Epithelial cell of esophagus (primary cell): Measurements from ENCODE around the gene UROC1.

Experiments used
- DNase-seq: peaks from one replicate; pipeline ENCODE4 v3.0.0; 2010; ENCODE audit warnings: low read depth
- H3K4me3 ChIP-seq: 2 replicates; pipeline ENCODE4 v1.5.1; 2011; ENCODE audit warnings: mild to moderate bottlenecking, low read length, control low read depth
- CTCF ChIP-seq: IDR thresholded peaks from 2 replicates; pipeline ENCODE4 v1.5.1; 2011; ENCODE audit warnings: low read depth, mild to moderate bottlenecking, low read length, control low read depth, inconsistent platforms; ENCODE audit not compliant: insufficient read depth; ENCODE audit errors: missing control alignments

Gene UROC1

GRCh38 chr3:126434931-126435411 lies 82.6 kb downstream of the UROC1 start:
- no peak for TF ChIP-seq CTCF
- DNase-seq, result no peak
- no peak overlapping the region for H3K4me3 ChIP-seq

- no peak overlapping the region for H3K4me3 ChIP-seq
- no peak for DNase-seq
- no peak for TF ChIP-seq CTCF
Observed at GRCh38 chr3:126434264-126434590, 83.3 kb downstream of the UROC1 start.

GRCh38 chr3:126433496-126434263 lies 83.9 kb downstream of the UROC1 start:
- no peak overlapping the region for H3K4me3 ChIP-seq
- no peak for DNase-seq
- no peak for TF ChIP-seq CTCF

- H3K4me3 ChIP-seq, result no peak overlapping the region
- DNase-seq, result no peak
- no peak for TF ChIP-seq CTCF
Observed at GRCh38 chr3:126433105-126433430, 84.5 kb downstream of the UROC1 start.

GRCh38 chr3:126432361-126433104 lies 85.0 kb downstream of the UROC1 start:
- H3K4me3 ChIP-seq, result no peak overlapping the region
- DNase-seq, result peak; percentile 61
- TF ChIP-seq CTCF, result no peak
